Heart left ventricle (tissue), 16 donors: Measurements from ENCODE around the gene ZCWPW1. TPM values are rescaled to one million over a fixed set of nuclear protein-coding genes. Genes with fewer than 3 reads are reported as not detected.

Source experiments
- ATAC-seq, 4 donors: fragments of 200-7000 bp; cut with Tn5 transposase; one replicate each; pipeline ENCODE4 v1.9.1; 2020 to 2022; ENCODE audit warnings: moderate library complexity in 4 of 4, mild to moderate bottlenecking in 3 of 4, moderate number of reproducible peaks in 1 of 4
- DNase-seq, 5 donors: peaks; one replicate each; pipeline ENCODE4 v3.0.0-alpha.2; 2020
- H3K27ac ChIP-seq, 12 donors: fragments of 200-600 bp; sonication (generic) in 4 of 12; one replicate each; pipeline versions ENCODE4 v1.5.0 to v1.8.0; 2016 to 2022; ENCODE audit warnings: mild to moderate bottlenecking in 2 of 12
- H3K27me3 ChIP-seq, 9 donors: fragments of 200-600 bp; sonication (generic) in 2 of 9; one replicate each; pipeline versions ENCODE4 v1.5.1 to v1.8.0; 2016 to 2022; ENCODE audit warnings: mild to moderate bottlenecking in 3 of 9
- H3K36me3 ChIP-seq, 9 donors: fragments of 200-600 bp; sonication (generic) in 2 of 9; one replicate each; pipeline versions ENCODE4 v1.5.0 to v1.8.0; 2018 to 2022; ENCODE audit warnings: mild to moderate bottlenecking in 2 of 9
- H3K4me1 ChIP-seq, 12 donors: fragments of 200-600 bp; sonication (generic) in 4 of 12; one replicate each; pipeline versions ENCODE4 v1.5.0 to v1.8.0; 2016 to 2022; ENCODE audit warnings: mild to moderate bottlenecking in 3 of 12
- H3K4me3 ChIP-seq, 12 donors: fragments of 200-600 bp; sonication (generic) in 4 of 12; one replicate each; pipeline versions ENCODE4 v1.5.0 to v1.8.0; 2017 to 2022; ENCODE audit warnings: mild to moderate bottlenecking in 9 of 12, moderate library complexity in 4 of 12
- H3K9me3 ChIP-seq, 12 donors: fragments of 200-600 bp; sonication (generic) in 4 of 12; one replicate each; pipeline versions ENCODE4 v1.5.0 to v1.8.0; 2016 to 2022; ENCODE audit warnings: mild to moderate bottlenecking in 1 of 12
- POLR2A ChIP-seq, 2 donors: fragments of 450-650 bp; IDR thresholded peaks; one replicate each; pipeline ENCODE4 v1.6.1; 2017; ENCODE audit warnings: antibody characterized with exemption in 2 of 2, mild to moderate bottlenecking in 2 of 2, moderate library complexity in 2 of 2
- WGBS, 4 donors: extraction: QIAGEN DNeasy Blood & Tissue Kit in 2 of 4; methylation state at CpG; one replicate each; pipeline versions ENCODE4 v1.1.5 to v1.1.7; 2013 to 2018; 5-methylcytosine and 5-hydroxymethylcytosine counted together
- intact Hi-C, 10 donors: fragments of 100-400 bp; cut with DNase I; formaldehyde crosslinking; loops; one replicate each; pipeline versions ENCODE4 v1.11.1 to v1.14.2; 2022
- polyA plus RNA-seq, 2 donors: library from polyadenylated mRNA; stranded (reverse); fragments of 200-250 nt; gene quantifications; one replicate each; pipeline ENCODE4 v1.2.3, GENCODE V29; 2013
- total RNA-seq, 9 donors: library from RNA; depleted of rRNA in 2 of 9; stranded (reverse); fragments of >200 nt in 2 of 9; fragmentation: NEBNext Ultra II Directional in 3 of 9; extraction: Animal tissue kit (Norgen Biotek cat#: 25700) in 3 of 9; gene quantifications; one replicate each; pipeline versions ENCODE4 v1.1.0 to v1.2.4, GENCODE V29; 2016 to 2023
- TF ChIP-seq, protein P1 (sequence below), 12 donors: fragments of 200-600 bp; sonication (generic) in 4 of 12; IDR thresholded peaks; one replicate each; pipeline versions ENCODE4 v1.5.0 to v1.8.0; 2018 to 2022; ENCODE audit warnings: antibody characterized with exemption in 12 of 12, mild to moderate bottlenecking in 5 of 12
- donor health status: ischemic (EF 13 %, LVEDD 7.1; RV severe dilation, severe dysfunction).
- donor health status: healthy with polysubstance abuse.
- donor health status: DM: no; HTN: yes; CAD: no.
- donor health status: DM: no; HTN: no; CAD: no.
- donor health status: ischemic (EF 25% LVEDD 6.9; RV normal size, moderate dysfunction).
- donor health status: ischemic (EF 25% LVEDD 5.7; RV mildly dilated, moderate dysfunction).
- donor health status: healthy.
- donor health status: DM: yes; HTN: yes; CAD: no.
- donor health status: ischemic (EF 35%, LVEDD 5.7; RV mildly dilated, moderate dysfunction).
- donor health status: nonischemic (EF 11% LVEDD 7.7; RV severe dilation, severe dysfunction).
- donor health status: DM: yes; HTN: yes; CAD: no.
- donor health status: PGD.
- donor health status: ischemic (EF 29% LVEDD 5.4; RV normal size, mild dysfunction).
- donor health status: nonischemic (EF 23%, LVEDD 6.1; RV moderate dilation, normal function).

The ZCWPW1 gene
- total and polyA plus RNA-seq, 11 donors, result 2.8 to 6.4 (median 4.0) TPM

DNA sequence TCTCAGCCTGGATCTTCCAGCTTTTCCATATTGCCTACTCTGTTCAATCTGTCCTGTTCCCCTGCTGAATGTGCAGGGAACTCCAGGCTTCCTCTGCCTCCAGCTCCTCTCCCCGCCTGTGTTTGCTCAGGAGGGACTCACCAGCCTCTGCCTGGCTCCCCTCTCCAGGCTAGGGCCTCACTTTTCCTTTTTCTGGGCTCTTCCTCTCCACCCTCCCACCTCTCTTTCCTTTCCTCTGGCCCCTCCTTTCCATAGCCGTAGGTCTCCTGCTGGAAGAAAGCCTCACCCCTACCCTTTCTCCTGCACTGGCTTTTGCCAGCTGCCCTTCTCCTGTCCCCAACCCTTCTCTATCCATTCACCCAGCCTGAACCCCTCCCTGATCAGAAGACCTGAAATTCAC, 30.3 kb downstream of the ZCWPW1 start:
- TF ChIP-seq, protein P1, sequence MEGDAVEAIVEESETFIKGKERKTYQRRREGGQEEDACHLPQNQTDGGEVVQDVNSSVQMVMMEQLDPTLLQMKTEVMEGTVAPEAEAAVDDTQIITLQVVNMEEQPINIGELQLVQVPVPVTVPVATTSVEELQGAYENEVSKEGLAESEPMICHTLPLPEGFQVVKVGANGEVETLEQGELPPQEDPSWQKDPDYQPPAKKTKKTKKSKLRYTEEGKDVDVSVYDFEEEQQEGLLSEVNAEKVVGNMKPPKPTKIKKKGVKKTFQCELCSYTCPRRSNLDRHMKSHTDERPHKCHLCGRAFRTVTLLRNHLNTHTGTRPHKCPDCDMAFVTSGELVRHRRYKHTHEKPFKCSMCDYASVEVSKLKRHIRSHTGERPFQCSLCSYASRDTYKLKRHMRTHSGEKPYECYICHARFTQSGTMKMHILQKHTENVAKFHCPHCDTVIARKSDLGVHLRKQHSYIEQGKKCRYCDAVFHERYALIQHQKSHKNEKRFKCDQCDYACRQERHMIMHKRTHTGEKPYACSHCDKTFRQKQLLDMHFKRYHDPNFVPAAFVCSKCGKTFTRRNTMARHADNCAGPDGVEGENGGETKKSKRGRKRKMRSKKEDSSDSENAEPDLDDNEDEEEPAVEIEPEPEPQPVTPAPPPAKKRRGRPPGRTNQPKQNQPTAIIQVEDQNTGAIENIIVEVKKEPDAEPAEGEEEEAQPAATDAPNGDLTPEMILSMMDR (IDR thresholded peaks at IDR 0.05), result no peak
- no peak for TF ChIP-seq POLR2A (IDR thresholded peaks at IDR 0.05)
- no peak for DNase-seq
- Histone ChIP-seq H3K36me3 (peaks cover 0 to 11% (median 0%) of the 10 kb centered on the region in 9 donors), H3K9me3 (peaks cover 0 to 3% (median 0%) of the 10 kb centered on the region in 12 donors), H3K27me3 (no peaks in the 10 kb centered on the region), H3K27ac (no peak overlapping the region), H3K4me3 (no peak overlapping the region), H3K4me1 (peaks cover 0 to 52% (median 0%) of the 10 kb centered on the region in 12 donors)
- no peak for ATAC-seq
- 44 to 50% (median 48%) methylated on average over 2 of the region's 2 CpGs for WGBS, 4 donors
- intact Hi-C loops, result no loop called here

DNA sequence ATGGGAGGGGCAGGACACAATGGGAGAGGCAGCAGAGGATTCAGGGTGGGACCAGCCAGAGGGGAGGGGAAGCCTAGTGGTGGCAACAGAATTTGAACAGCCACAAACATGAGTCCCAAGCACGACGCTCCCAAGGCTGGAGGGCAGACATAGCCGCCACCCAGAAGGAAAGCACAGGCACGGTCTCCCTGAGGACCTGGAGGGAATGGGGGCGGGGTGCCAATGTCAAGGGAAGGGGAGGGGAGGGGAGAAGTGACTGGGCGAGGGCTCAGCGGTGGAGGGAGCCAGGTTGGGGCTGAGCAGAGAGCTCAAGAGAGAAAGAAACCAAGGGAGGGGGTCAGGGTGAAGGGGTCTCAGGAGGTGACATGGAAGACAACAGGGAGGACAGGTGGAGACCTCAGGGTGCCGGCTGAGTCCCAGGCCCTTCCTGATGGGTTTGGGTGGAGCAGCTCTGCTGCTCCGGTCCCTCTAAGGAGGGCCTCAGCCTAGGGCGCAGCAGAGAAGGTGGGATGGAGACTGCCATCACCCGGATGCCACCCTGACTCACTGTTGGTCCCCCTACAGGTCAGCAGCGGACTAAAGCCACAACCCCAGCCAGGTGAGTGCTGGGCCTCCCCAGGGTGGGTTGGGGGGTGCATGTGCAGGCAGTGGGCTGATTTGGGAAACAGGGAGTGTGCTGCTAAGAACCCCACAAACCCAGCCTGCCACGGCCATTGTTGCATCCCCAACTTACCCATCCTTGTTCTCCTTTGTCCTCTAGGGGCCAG, 31.0 kb downstream of the ZCWPW1 start:
- DNase-seq, result no peak
- Histone ChIP-seq H3K4me1 (peaks cover 0 to 57% (median 0%) of the 10 kb centered on the region in 12 donors), H3K9me3 (peaks cover 0 to 3% (median 0%) of the 10 kb centered on the region in 12 donors), H3K27ac (peak overlapping the region in 1 of 12 donors; percentile 85), H3K27me3 (no peaks in the 10 kb centered on the region), H3K4me3 (no peak overlapping the region), H3K36me3 (peaks cover 0 to 11% (median 0%) of the 10 kb centered on the region in 9 donors)
- intact Hi-C loops, result no loop called here
- peak in 2 of 4 donors; percentile 30 to 33 for ATAC-seq
- 61 to 63% (median 62%) methylated on average over 12 to 13 of the region's 13 CpGs for whole genome bisulfite sequencing, 4 donors
- no peak for TF ChIP-seq POLR2A (IDR thresholded peaks at IDR 0.05)
- TF ChIP-seq, protein P1 (IDR thresholded peaks at IDR 0.05), result no peak

DNA sequence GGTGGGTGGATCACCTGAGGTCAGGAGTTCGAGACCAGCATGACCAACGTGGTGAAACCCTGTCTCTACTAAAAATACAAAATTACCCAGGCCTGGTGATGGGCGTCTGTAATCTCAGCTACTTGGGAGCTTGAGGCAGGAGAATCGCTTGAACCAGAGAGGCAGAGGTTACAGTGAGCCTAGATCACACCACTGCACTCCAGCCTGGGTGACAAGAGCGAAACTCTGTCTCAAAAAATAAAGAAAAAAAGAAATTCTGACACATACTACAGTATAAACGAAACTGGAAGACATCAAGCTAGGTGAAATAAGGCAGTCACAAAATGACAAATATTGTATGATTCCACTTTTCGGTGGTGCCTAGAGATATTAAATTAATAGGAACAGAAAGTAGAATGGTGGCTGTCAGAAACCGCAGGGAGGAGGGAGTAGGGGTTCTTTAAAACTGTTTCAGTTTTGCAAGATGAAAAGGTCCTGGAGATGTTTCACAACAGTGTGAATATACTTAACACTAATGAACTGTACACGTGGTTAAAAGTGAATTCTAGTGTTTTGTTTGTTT, 32.0 kb downstream of the ZCWPW1 start:
- Histone ChIP-seq H3K9me3 (peaks cover 0 to 3% (median 0%) of the 10 kb centered on the region in 12 donors), H3K36me3 (peaks cover 0 to 4% (median 0%) of the 10 kb centered on the region in 9 donors), H3K4me3 (no peak overlapping the region), H3K27ac (peak overlapping the region in 2 of 12 donors; percentile 17 to 85), H3K27me3 (no peaks in the 10 kb centered on the region), H3K4me1 (peaks cover 0 to 57% (median 0%) of the 10 kb centered on the region in 12 donors)
- DNase-seq (no peak), ATAC-seq (peak in 1 of 4 donors; percentile 52)
- WGBS, 4 donors, result 73 to 79% (median 75%) methylated on average over 9 of the region's 9 CpGs
- TF ChIP-seq, protein P1 (IDR thresholded peaks at IDR 0.05), result no peak
- TF ChIP-seq POLR2A (IDR thresholded peaks at IDR 0.05), result no peak
- intact Hi-C loops, result no loop called here

DNA sequence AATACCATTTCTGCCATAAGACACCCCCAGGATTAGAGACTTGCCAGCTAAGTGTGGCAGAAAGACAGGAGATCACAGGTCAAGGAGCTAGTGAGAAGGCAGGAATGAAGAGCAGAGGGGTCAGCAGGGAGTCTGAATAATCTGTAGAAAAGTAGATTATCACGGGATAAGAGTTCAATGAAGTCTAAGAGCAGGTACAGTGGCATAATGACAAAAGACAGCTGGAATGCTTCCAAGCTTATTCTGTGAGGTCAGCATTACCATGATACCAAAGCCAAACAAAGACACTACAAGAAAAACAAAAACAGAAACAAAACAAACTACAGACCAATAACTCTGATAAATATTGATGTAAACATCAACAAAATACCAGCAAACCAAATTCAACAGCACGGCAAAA, 34.4 kb downstream of the ZCWPW1 start:
- Histone ChIP-seq H3K4me3 (no peak overlapping the region), H3K4me1 (peaks cover 0 to 57% (median 0%) of the 10 kb centered on the region in 12 donors), H3K27ac (no peak overlapping the region), H3K36me3 (no peaks in the 10 kb centered on the region), H3K27me3 (no peaks in the 10 kb centered on the region), H3K9me3 (peaks cover 0 to 3% (median 0%) of the 10 kb centered on the region in 12 donors)
- DNase-seq (no peak), ATAC-seq (no peak)
- WGBS, 4 donors, result 73 to 79% (median 77%) methylated on average over 2 of the region's 2 CpGs
- intact Hi-C loops, result no loop called here
- no peak for TF ChIP-seq POLR2A (IDR thresholded peaks at IDR 0.05)
- TF ChIP-seq, protein P1 (IDR thresholded peaks at IDR 0.05), result no peak
